ENCODE data around the gene ALDH7A1.

DNA sequence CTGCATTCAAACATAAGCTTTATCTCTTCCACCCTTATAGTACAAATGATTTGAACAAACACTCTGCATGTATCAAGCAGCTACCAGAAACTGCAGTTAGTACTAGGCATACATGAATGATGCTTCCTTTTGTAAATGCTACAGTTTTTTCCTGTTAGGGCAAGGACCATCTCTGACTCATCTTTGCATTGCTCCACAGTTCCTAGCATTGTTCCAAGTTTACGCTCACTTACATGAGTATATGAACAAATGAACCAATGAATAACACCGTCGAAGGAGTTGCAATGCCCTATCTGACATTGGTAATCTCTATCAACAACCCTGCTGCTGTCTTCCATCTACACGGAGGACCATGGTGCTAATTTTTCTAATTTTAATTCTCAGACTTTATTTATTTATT is 2.1 kb upstream of the ALDH7A1 start:
- TF ChIP-seq, protein P1, sequence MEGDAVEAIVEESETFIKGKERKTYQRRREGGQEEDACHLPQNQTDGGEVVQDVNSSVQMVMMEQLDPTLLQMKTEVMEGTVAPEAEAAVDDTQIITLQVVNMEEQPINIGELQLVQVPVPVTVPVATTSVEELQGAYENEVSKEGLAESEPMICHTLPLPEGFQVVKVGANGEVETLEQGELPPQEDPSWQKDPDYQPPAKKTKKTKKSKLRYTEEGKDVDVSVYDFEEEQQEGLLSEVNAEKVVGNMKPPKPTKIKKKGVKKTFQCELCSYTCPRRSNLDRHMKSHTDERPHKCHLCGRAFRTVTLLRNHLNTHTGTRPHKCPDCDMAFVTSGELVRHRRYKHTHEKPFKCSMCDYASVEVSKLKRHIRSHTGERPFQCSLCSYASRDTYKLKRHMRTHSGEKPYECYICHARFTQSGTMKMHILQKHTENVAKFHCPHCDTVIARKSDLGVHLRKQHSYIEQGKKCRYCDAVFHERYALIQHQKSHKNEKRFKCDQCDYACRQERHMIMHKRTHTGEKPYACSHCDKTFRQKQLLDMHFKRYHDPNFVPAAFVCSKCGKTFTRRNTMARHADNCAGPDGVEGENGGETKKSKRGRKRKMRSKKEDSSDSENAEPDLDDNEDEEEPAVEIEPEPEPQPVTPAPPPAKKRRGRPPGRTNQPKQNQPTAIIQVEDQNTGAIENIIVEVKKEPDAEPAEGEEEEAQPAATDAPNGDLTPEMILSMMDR (IDR thresholded peaks at IDR 0.05; ENCODE audit: low read depth, low read length) = no peak
- no peak for TF ChIP-seq EZH2phosphoT487 (IDR thresholded peaks at IDR 0.05; ENCODE audit: low read depth)

Measured in OCI-LY3 (cell line).